ENCODE measurements around the gene JADE1. TPM values are rescaled to one million over a fixed set of nuclear protein-coding genes. Genes with fewer than 3 reads are reported as not detected.

The JADE1 gene
- total RNA-seq, result 28.7 and 51.6 TPM in 2 replicates

GRCh38 chr4:128809477-128810330, at the start of gene JADE1:
TSS of gene JADE1 (plus strand) at chr4:128809700. CDS start at chr4:128831759, 22,059 bp downstream.

Measured in placental epithelial cell (primary cell).